HFFc6 (cell line): ENCODE results near the gene ATP9B. TPM values are rescaled to one million over a fixed set of nuclear protein-coding genes. Genes with fewer than 3 reads are reported as not detected.
A peak's percentile ranks its signal among the peaks of the same experiment; 100 is the strongest.

Experiments
- DNase-seq: peaks from one replicate; pipeline ENCODE4 v3.0.0-alpha.2; 2018
- H3K27ac Mint-ChIP-seq: 2 replicates; pipeline ENCODE4 v1.8.0; 2020; ENCODE audit warnings: mild to moderate bottlenecking, mixed read lengths
- H3K27me3 Mint-ChIP-seq: 2 replicates; pipeline ENCODE4 v1.8.0; 2021; ENCODE audit warnings: mild to moderate bottlenecking, moderate library complexity, mixed read lengths; ENCODE audit not compliant: insufficient read depth
- H3K36me3 Mint-ChIP-seq: 2 replicates; pipeline ENCODE4 v1.8.0; 2021; ENCODE audit warnings: low read depth, mixed read lengths
- H3K4me1 Mint-ChIP-seq: 2 replicates; pipeline ENCODE4 v1.8.0; 2020; ENCODE audit warnings: low read depth, mixed read lengths
- H3K4me3 Mint-ChIP-seq: 2 replicates; pipeline ENCODE4 v1.8.0; 2020; ENCODE audit warnings: mild to moderate bottlenecking, moderate library complexity, mixed read lengths
- H3K9me3 Mint-ChIP-seq: 2 replicates; pipeline ENCODE4 v1.8.0; 2020; ENCODE audit warnings: mild to moderate bottlenecking, mixed read lengths
- CTCF ChIP-seq: fragments of 200-600 bp; sonication (generic); IDR thresholded peaks from 2 replicates; pipeline ENCODE4 v1.5.0; 2021; ENCODE audit warnings: antibody characterized with exemption, mild to moderate bottlenecking
- total RNA-seq, 6 experiments: library from RNA; stranded (reverse); fragmentation: NEBNext Ultra II Directional; extraction: Animal tissue kit (Norgen Biotek cat#: 25700); gene quantifications; 2 replicates in 1 of 6; 3 replicates in 5 of 6; pipeline ENCODE4 v1.2.3, GENCODE V29; 2021

Gene ATP9B
- total RNA-seq, 6 experiments from 2014 or later, result 9.0 to 11.2 (median 10.5) TPM

- Mint-ChIP-seq H3K9me3 (no peaks in the 10 kb centered on the region), H3K27me3 (peaks cover 16% of the 10 kb centered on the region), H3K36me3 (no peaks in the 10 kb centered on the region), H3K27ac (no peak overlapping the region), H3K4me1 (no peaks in the 10 kb centered on the region; the same call in 1 of the 2 replicates), H3K4me3 (no peak overlapping the region)
- no peak for TF ChIP-seq CTCF
- no peak for DNase-seq
These were observed 318.4 kb downstream of the ATP9B start for GRCh38 chr18:79387615-79388014.

- no peak for DNase-seq
These were observed 318.8 kb downstream of the ATP9B start for GRCh38 chr18:79388043-79388442.

GRCh38 chr18:79389689-79390088 lies 320.5 kb downstream of the ATP9B start:
- Mint-ChIP-seq H3K4me1 (peaks cover 6% of the 10 kb centered on the region; the same call in 1 of the 2 replicates), H3K36me3 (no peaks in the 10 kb centered on the region), H3K9me3 (no peaks in the 10 kb centered on the region), H3K4me3 (no peak overlapping the region), H3K27ac (no peak overlapping the region), H3K27me3 (peaks cover 15% of the 10 kb centered on the region)
- TF ChIP-seq CTCF, result no peak
- no peak for DNase-seq

More at GRCh38 chr18:79388043-79388442, 318.8 kb downstream of the ATP9B start:
- no peaks in the 10 kb centered on the region for H3K36me3 Mint-ChIP-seq
- TF ChIP-seq CTCF, result no peak
- no peak overlapping the region for H3K27ac Mint-ChIP-seq
- no peaks in the 10 kb centered on the region for H3K9me3 Mint-ChIP-seq
- H3K27me3 Mint-ChIP-seq, result peaks cover 15% of the 10 kb centered on the region
- no peak overlapping the region for H3K4me3 Mint-ChIP-seq
- no peaks in the 10 kb centered on the region; the same call in 1 of the 2 replicates for H3K4me1 Mint-ChIP-seq

GRCh38 chr18:79392226-79392625 lies 323.0 kb downstream of the ATP9B start:
- TF ChIP-seq CTCF, result no peak
- no peak overlapping the region for H3K4me3 Mint-ChIP-seq
- peaks cover 14% of the 10 kb centered on the region for H3K27me3 Mint-ChIP-seq
- H3K36me3 Mint-ChIP-seq, result no peaks in the 10 kb centered on the region
- H3K27ac Mint-ChIP-seq, result no peak overlapping the region; the same call in 1 of the 2 replicates
- no peaks in the 10 kb centered on the region for H3K9me3 Mint-ChIP-seq
- H3K4me1 Mint-ChIP-seq, result peaks cover 6% of the 10 kb centered on the region; the same call in 1 of the 2 replicates
- DNase-seq, result no peak

GRCh38 chr18:79393181-79393634 lies 324.0 kb downstream of the ATP9B start:
- DNase-seq, result no peak
- no peaks in the 10 kb centered on the region for H3K9me3 Mint-ChIP-seq

More at GRCh38 chr18:79393181-79393634, 324.0 kb downstream of the ATP9B start:
- Mint-ChIP-seq H3K4me1 (peaks cover 6% of the 10 kb centered on the region; the same call in 1 of the 2 replicates), H3K27ac (peak overlapping the region; percentile 97), H3K4me3 (peak overlapping the region; percentile 86), H3K27me3 (peaks cover 8% of the 10 kb centered on the region), H3K36me3 (no peaks in the 10 kb centered on the region)
- TF ChIP-seq CTCF, result no peak
